Thyroid gland (tissue), 4 donors: Measurements from ENCODE around the gene ZC3H18. TPM values are rescaled to one million over a fixed set of nuclear protein-coding genes. Genes with fewer than 3 reads are reported as not detected.

Experiments
- DNase-seq, 2 donors: peaks; one replicate each; pipeline ENCODE4 v3.0.0-alpha.2; 2019
- H3K27ac ChIP-seq, 3 donors: fragments of 200-600 bp; sonication (generic); 1 replicate in 2 of 3; 2 replicates in 1 of 3; pipeline ENCODE4 v1.5.1; 2016 to 2019; ENCODE audit warnings: mild to moderate bottlenecking in 1 of 3, moderate library complexity in 1 of 3
- H3K27me3 ChIP-seq: fragments of 200-600 bp; sonication (generic); one replicate; pipeline ENCODE4 v1.5.1; 2019
- H3K36me3 ChIP-seq, 2 donors: fragments of 200-600 bp; sonication (generic); one replicate each; pipeline ENCODE4 v1.5.1; 2016 to 2019
- H3K4me1 ChIP-seq, 2 donors: fragments of 200-600 bp; sonication (generic); one replicate each; pipeline ENCODE4 v1.5.1; 2017 to 2019
- H3K4me3 ChIP-seq, 3 donors: fragments of 200-600 bp; sonication (generic); replicated peaks in 1 of 3; 1 replicate in 2 of 3; 2 replicates in 1 of 3; pipeline ENCODE4 v1.5.1; 2016; ENCODE audit warnings: mild to moderate bottlenecking in 1 of 3
- H3K9me3 ChIP-seq: fragments of 200-600 bp; sonication (generic); one replicate; pipeline ENCODE4 v1.5.1; 2017
- POLR2A ChIP-seq, 2 donors: fragments of 450-650 bp; IDR thresholded peaks; one replicate each; pipeline ENCODE4 v1.6.1; 2017; ENCODE audit warnings: antibody characterized with exemption in 2 of 2, mild to moderate bottlenecking in 2 of 2, moderate library complexity in 1 of 2
- WGBS, 2 donors: methylation state at CpG; one replicate each; pipeline ENCODE4 v1.1.5; 2017; 5-methylcytosine and 5-hydroxymethylcytosine counted together
- intact Hi-C: fragments of 100-400 bp; cut with DNase I; formaldehyde crosslinking; loops from one replicate; pipeline ENCODE4 v1.15.1; 2023
- total RNA-seq, 4 donors: library from RNA; depleted of rRNA; stranded (reverse); fragments of >200 nt; gene quantifications; one replicate each; pipeline ENCODE4 v1.2.3, GENCODE V29; 2016
- TF ChIP-seq, protein P1 (sequence below), 6 experiments: fragments of 200-600 bp in 3 of 6; fragments of 450-650 bp in 3 of 6; sonication (generic) in 3 of 6; IDR thresholded peaks; one replicate each; pipeline ENCODE4 v1.5.1; 2016 to 2019; ENCODE audit warnings: antibody characterized with exemption in 6 of 6, mild to moderate bottlenecking in 2 of 6, inconsistent platforms in 1 of 6, moderate library complexity in 1 of 6

Gene ZC3H18
- total RNA-seq, 4 donors from 2014 or later = 14.8 to 25.5 (median 20.9) TPM

DNA sequence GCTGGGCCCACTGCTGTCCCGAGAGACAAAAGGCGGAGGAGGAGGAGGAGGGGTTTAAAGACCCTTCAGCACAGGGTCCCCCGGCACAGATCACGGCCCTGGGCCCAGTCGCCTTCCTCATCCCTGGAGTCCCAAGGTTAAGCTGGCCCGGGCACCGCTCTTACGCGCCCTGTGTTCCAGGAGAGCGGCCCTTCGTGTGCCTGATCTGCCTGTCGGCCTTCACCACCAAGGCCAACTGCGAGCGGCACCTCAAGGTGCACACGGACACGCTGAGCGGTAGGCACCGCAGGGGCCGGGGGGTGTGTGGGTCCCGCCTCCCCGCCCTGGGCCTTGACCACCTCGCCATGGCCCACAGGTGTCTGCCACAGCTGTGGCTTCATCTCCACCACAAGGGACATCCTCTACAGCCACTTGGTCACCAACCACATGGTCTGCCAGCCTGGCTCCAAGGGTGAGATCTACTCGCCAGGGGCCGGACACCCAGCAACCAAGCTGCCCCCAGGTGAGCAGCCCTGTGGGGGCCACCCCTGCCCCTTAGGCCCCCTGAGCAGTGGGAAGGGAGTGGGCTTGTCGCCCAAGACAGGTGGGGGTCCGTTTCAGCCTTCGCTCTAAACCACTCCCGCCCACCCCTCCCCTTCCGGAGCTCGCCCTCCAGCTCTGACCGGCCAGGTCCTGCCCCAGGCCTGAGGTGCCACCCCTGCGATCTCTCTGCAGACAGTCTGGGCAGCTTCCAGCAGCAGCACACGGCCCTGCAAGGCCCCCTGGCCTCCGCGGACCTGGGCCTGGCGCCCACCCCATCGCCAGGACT lies 37.6 kb upstream of the ZC3H18 start:
- WGBS, 2 donors = 65 to 83% methylated on average over 6 to 21 of the region's 37 CpGs
- no peaks in the 10 kb centered on the region for H3K27me3 ChIP-seq
- no peak for DNase-seq
- H3K4me3 ChIP-seq = peak overlapping the region in 1 of 3 donors; percentile 46
- H3K4me1 ChIP-seq = peaks cover 28 to 38% of the 10 kb centered on the region in 2 donors
- no peak overlapping the region for H3K27ac ChIP-seq
- TF ChIP-seq POLR2A (IDR thresholded peaks at IDR 0.05) = no peak
- TF ChIP-seq, protein P1, sequence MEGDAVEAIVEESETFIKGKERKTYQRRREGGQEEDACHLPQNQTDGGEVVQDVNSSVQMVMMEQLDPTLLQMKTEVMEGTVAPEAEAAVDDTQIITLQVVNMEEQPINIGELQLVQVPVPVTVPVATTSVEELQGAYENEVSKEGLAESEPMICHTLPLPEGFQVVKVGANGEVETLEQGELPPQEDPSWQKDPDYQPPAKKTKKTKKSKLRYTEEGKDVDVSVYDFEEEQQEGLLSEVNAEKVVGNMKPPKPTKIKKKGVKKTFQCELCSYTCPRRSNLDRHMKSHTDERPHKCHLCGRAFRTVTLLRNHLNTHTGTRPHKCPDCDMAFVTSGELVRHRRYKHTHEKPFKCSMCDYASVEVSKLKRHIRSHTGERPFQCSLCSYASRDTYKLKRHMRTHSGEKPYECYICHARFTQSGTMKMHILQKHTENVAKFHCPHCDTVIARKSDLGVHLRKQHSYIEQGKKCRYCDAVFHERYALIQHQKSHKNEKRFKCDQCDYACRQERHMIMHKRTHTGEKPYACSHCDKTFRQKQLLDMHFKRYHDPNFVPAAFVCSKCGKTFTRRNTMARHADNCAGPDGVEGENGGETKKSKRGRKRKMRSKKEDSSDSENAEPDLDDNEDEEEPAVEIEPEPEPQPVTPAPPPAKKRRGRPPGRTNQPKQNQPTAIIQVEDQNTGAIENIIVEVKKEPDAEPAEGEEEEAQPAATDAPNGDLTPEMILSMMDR (IDR thresholded peaks at IDR 0.05) = no peak
- intact Hi-C loops = no loop called here
- H3K9me3 ChIP-seq = no peaks in the 10 kb centered on the region
- H3K36me3 ChIP-seq = no peaks in the 10 kb centered on the region

DNA sequence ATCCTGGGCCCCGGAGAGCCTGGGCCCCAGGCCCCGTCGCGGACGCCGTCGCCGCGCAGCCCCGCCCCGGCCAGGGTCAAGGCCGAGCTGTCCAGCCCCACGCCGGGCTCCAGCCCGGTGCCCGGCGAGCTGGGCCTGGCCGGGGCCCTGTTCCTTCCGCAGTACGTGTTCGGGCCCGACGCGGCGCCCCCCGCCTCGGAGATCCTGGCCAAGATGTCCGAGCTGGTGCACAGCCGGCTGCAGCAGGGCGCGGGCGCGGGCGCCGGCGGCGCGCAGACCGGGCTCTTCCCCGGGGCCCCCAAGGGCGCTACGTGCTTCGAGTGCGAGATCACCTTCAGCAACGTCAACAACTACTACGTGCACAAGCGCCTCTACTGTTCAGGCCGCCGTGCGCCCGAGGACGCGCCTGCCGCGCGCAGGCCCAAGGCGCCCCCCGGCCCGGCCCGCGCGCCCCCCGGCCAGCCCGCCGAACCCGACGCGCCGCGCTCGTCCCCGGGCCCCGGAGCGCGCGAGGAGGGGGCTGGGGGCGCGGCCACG lies 36.8 kb upstream of the ZC3H18 start:
- intact Hi-C loops = no loop called here
- H3K4me3 ChIP-seq = peak overlapping the region in 1 of 3 donors; percentile 46
- H3K4me1 ChIP-seq = peaks cover 26 to 36% of the 10 kb centered on the region in 2 donors
- no peaks in the 10 kb centered on the region for H3K27me3 ChIP-seq
- 18% methylated on average over 9 of the region's 79 CpGs; no CpG with 5 or more reads in 1 of the 2 donors for WGBS, 2 donors
- H3K27ac ChIP-seq = peak overlapping the region in 1 of 3 donors; percentile 45
- TF ChIP-seq POLR2A (IDR thresholded peaks at IDR 0.05) = peak in 1 of 2 donors; percentile 37
- TF ChIP-seq, protein P1 (IDR thresholded peaks at IDR 0.05) = no peak
- H3K36me3 ChIP-seq = no peaks in the 10 kb centered on the region
- peak; percentile 42 to 46 for DNase-seq
- no peaks in the 10 kb centered on the region for H3K9me3 ChIP-seq

DNA sequence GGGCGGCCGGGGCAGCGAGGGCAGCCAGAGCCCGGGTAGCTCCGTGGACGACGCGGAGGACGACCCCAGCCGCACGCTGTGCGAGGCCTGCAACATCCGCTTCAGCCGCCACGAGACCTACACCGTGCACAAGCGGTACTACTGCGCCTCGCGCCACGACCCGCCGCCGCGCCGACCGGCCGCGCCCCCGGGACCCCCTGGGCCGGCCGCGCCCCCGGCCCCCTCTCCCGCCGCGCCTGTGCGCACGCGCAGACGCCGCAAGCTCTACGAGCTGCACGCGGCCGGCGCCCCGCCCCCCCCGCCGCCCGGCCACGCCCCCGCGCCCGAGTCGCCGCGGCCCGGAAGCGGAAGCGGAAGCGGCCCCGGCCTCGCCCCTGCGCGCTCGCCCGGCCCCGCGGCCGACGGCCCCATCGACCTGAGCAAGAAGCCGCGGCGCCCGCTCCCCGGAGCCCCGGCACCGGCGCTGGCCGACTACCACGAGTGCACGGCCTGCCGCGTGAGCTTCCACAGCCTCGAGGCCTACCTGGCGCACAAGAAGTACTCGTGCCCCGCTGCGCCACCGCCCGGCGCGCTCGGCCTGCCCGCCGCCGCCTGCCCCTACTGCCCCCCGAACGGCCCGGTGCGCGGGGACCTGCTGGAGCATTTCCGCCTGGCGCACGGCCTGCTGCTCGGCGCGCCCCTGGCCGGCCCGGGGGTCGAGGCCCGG lies 36.1 kb upstream of the ZC3H18 start:
- Histone ChIP-seq H3K27ac (no peak overlapping the region), H3K4me3 (peak overlapping the region in 2 of 3 donors; percentile 49 to 54), H3K4me1 (peaks cover 26 to 36% of the 10 kb centered on the region in 2 donors), H3K27me3 (no peaks in the 10 kb centered on the region), H3K36me3 (no peaks in the 10 kb centered on the region), H3K9me3 (no peaks in the 10 kb centered on the region)
- peak in 1 of 2 donors; percentile 70 for TF ChIP-seq POLR2A (IDR thresholded peaks at IDR 0.05)
- TF ChIP-seq, protein P1 (IDR thresholded peaks at IDR 0.05) = peak in 1 of 6 experiments; percentile 13
- intact Hi-C loops = no loop called here
- 0% methylated on average over 4 to 11 of the region's 114 CpGs for WGBS, 2 donors
- DNase-seq = peak; percentile 75 to 79

DNA sequence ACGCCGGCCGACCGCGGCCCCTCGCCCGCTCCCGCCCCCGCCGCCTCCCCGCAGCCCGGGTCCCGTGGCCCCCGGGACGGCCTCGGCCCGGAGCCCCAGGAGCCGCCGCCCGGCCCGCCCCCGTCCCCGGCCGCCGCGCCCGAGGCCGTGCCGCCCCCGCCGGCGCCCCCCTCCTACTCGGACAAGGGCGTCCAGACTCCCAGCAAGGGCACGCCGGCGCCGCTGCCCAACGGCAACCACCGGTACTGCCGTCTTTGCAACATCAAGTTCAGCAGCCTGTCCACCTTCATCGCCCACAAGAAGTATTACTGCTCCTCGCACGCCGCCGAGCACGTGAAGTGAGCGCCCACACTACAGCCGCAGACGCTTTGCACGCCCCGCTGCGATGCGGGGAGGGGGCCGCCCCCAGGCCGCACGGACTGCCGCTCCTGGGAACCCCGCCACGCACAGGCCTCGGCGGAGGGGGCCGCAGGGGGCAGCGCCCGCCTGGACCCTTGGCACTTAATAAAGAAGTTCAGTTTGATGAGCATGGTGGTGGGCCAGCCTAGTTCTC lies 35.5 kb upstream of the ZC3H18 start:
- H3K4me1 ChIP-seq = peaks cover 26 to 36% of the 10 kb centered on the region in 2 donors
- TF ChIP-seq, protein P1 (IDR thresholded peaks at IDR 0.05) = peak in 1 of 6 experiments; percentile 17
- TF ChIP-seq POLR2A (IDR thresholded peaks at IDR 0.05) = no peak
- H3K9me3 ChIP-seq = no peaks in the 10 kb centered on the region
- no peak overlapping the region for H3K27ac ChIP-seq
- DNase-seq = peak; percentile 53 to 57
- WGBS, 2 donors = 17 to 34% methylated on average over 8 to 14 of the region's 65 CpGs
- no peaks in the 10 kb centered on the region for H3K27me3 ChIP-seq
- intact Hi-C loops = no loop called here
- H3K4me3 ChIP-seq = peak overlapping the region in 1 of 3 donors; percentile 54
- no peaks in the 10 kb centered on the region for H3K36me3 ChIP-seq
